DND-41 (cell line): ENCODE measurements around the gene TMIGD1.
A peak's percentile ranks its signal among the peaks of the same experiment; 100 is the strongest.

Source experiments
- ATAC-seq: fragments of 200-7000 bp; cut with Tn5 transposase; 3 replicates; pipeline ENCODE4 v1.9.1; 2021; ENCODE audit warnings: low read depth; ENCODE audit not compliant: insufficient read depth
- DNase-seq: peaks from one replicate; pipeline ENCODE4 v3.0.0-alpha.2; 2020
- H2AFZ ChIP-seq: 2 replicates; pipeline ENCODE4 v1.6.0; 2012; ENCODE audit warnings: low read depth, low read length
- H3K27ac ChIP-seq: 2 replicates; pipeline ENCODE4 v1.5.1; 2012; ENCODE audit warnings: low read length, inconsistent platforms
- H3K27me3 ChIP-seq: fragments of 200-600 bp; sonication (generic); 2 replicates; pipeline ENCODE4 v1.6.0; 2012; ENCODE audit warnings: low read length, mild to moderate bottlenecking, inconsistent platforms; ENCODE audit not compliant: insufficient read depth, poor library complexity
- H3K36me3 ChIP-seq: 2 replicates; pipeline ENCODE4 v1.5.1; 2012; ENCODE audit warnings: low read length, inconsistent platforms; ENCODE audit not compliant: insufficient read depth
- H3K4me1 ChIP-seq: 2 replicates; pipeline ENCODE4 v1.5.1; 2012; ENCODE audit warnings: mild to moderate bottlenecking, low read length; ENCODE audit not compliant: insufficient read depth
- H3K4me2 ChIP-seq: 2 replicates; pipeline ENCODE4 v1.6.0; 2012; ENCODE audit warnings: mild to moderate bottlenecking, moderate library complexity, low read length, inconsistent platforms; ENCODE audit not compliant: insufficient read depth
- H3K4me3 ChIP-seq, 2 experiments: fragments of 200-600 bp in 1 of 2; shearing (Covaris generic) in 1 of 2; 2 replicates each; pipeline ENCODE4 v1.5.1; 2012 to 2016; ENCODE audit warnings: inconsistent platforms in 2 of 2, low read length in 2 of 2, mild to moderate bottlenecking in 2 of 2, low read depth in 1 of 2, moderate library complexity in 1 of 2
- H3K79me2 ChIP-seq: 2 replicates; pipeline ENCODE4 v1.6.0; 2012; ENCODE audit warnings: low read length, inconsistent platforms; ENCODE audit not compliant: insufficient read depth
- H3K9ac ChIP-seq: 2 replicates; pipeline ENCODE4 v1.6.0; 2012; ENCODE audit warnings: low read depth, mild to moderate bottlenecking, inconsistent platforms, low read length, moderate library complexity
- H3K9me3 ChIP-seq: 2 replicates; pipeline ENCODE4 v1.5.1; 2012; ENCODE audit warnings: low read length, moderate library complexity, mild to moderate bottlenecking, inconsistent platforms; ENCODE audit not compliant: insufficient read depth, severe bottlenecking
- H4K20me1 ChIP-seq: 2 replicates; pipeline ENCODE4 v1.6.0; 2012; ENCODE audit warnings: low read length; ENCODE audit not compliant: insufficient read depth
- EZH2 ChIP-seq: IDR thresholded peaks from 3 replicates; pipeline ENCODE4 v1.6.1; 2012; ENCODE audit warnings: borderline replicate concordance, low read depth, mild to moderate bottlenecking, moderate library complexity, low read length, inconsistent platforms; ENCODE audit not compliant: severe bottlenecking
- TF ChIP-seq, protein P1 (sequence below): IDR thresholded peaks from 2 replicates; pipeline ENCODE4 v1.5.1; 2012; ENCODE audit warnings: borderline replicate concordance, low read length, moderate library complexity, mild to moderate bottlenecking; ENCODE audit not compliant: poor library complexity, severe bottlenecking; ENCODE audit errors: extremely low read depth

Gene TMIGD1

DNA sequence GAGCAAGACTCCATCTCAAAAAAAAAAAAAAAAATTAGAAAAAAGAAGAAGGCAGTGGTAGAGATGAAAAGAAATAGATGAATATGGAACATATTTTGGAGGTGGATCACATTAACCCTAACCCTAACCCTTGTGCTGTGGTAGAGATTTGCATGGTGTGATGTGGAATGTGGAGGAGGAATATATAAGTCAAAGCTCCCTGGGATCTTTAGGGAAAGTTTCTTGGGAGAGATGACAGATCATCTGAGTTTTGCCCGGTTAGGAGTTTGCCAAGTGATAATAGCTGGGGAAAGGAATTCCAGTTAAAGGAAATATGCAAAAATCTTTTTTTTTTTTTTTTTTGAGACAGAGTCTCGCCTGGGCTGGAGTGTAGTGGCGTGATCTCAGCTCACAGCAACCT, 29.1 kb downstream of the TMIGD1 start:
- Histone ChIP-seq H2AFZ (no peak overlapping the region), H3K4me1 (no peaks in the 10 kb centered on the region), H4K20me1 (no peaks in the 10 kb centered on the region), H3K9me3 (no peaks in the 10 kb centered on the region), H3K9ac (no peak overlapping the region), H3K27ac (no peak overlapping the region), H3K4me2 (no peak overlapping the region), H3K36me3 (no peaks in the 10 kb centered on the region), H3K79me2 (no peaks in the 10 kb centered on the region), H3K27me3 (no peaks in the 10 kb centered on the region), H3K4me3 (no peak overlapping the region)
- TF ChIP-seq, protein P1, sequence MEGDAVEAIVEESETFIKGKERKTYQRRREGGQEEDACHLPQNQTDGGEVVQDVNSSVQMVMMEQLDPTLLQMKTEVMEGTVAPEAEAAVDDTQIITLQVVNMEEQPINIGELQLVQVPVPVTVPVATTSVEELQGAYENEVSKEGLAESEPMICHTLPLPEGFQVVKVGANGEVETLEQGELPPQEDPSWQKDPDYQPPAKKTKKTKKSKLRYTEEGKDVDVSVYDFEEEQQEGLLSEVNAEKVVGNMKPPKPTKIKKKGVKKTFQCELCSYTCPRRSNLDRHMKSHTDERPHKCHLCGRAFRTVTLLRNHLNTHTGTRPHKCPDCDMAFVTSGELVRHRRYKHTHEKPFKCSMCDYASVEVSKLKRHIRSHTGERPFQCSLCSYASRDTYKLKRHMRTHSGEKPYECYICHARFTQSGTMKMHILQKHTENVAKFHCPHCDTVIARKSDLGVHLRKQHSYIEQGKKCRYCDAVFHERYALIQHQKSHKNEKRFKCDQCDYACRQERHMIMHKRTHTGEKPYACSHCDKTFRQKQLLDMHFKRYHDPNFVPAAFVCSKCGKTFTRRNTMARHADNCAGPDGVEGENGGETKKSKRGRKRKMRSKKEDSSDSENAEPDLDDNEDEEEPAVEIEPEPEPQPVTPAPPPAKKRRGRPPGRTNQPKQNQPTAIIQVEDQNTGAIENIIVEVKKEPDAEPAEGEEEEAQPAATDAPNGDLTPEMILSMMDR = no peak
- no peak for TF ChIP-seq EZH2
- no peak for DNase-seq
- ATAC-seq = no peak

DNA sequence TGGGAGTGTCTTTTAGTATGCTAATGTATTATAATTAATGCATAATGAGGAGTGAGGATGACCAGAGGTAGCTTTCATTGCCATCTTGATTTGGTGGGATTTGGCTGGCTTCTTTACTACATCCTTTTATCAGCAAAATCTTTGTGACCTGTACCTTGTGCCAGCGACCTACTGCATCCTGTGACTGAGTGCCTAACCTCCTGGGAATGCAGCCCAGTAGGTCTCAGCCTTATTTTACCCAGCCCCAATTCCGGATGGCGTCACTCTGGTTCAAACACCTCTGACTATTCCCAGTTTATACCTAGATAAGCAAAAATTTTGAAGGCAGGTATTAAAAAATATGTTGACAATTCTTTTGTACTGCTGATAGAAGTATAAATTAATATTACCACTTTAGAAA, 31.6 kb downstream of the TMIGD1 start:
- ATAC-seq (no peak), DNase-seq (no peak)
- TF ChIP-seq, protein P1 = no peak
- no peak for TF ChIP-seq EZH2
- no peaks in the 10 kb centered on the region for H3K79me2 ChIP-seq
- H3K4me1 ChIP-seq = no peaks in the 10 kb centered on the region
- no peaks in the 10 kb centered on the region for H4K20me1 ChIP-seq
- no peaks in the 10 kb centered on the region for H3K27me3 ChIP-seq
- H3K36me3 ChIP-seq = no peaks in the 10 kb centered on the region
- H3K9me3 ChIP-seq = peaks cover 2% of the 10 kb centered on the region
- H3K9ac ChIP-seq = no peak overlapping the region
- H3K4me3 ChIP-seq = no peak overlapping the region
- no peak overlapping the region for H2AFZ ChIP-seq
- H3K27ac ChIP-seq = no peak overlapping the region
- H3K4me2 ChIP-seq = no peak overlapping the region

DNA sequence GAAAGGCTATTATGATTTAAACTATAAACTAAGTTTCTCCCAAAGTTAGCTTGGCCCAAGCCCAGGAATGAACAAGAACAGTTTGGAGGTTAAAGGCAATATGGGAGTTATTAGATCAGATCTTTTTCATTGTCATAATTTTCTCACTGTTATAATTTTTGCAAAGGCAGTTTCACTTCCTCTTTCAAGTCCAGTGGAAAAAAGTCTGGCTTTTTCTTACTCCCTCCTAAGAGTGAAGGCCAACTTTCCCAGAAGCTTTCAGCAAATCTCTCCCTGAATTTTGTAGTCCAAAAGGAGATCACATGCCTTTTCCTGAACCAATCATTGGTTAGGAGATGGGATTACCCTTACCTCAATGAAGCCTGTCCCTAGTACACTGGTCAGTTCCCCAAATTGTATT, 33.0 kb downstream of the TMIGD1 start:
- H3K36me3 ChIP-seq = no peaks in the 10 kb centered on the region
- ATAC-seq (no peak), DNase-seq (no peak)
- H3K9me3 ChIP-seq = peaks cover 3% of the 10 kb centered on the region
- H3K4me3 ChIP-seq = no peak overlapping the region
- H3K27ac ChIP-seq = no peak overlapping the region
- no peak overlapping the region for H3K9ac ChIP-seq
- no peaks in the 10 kb centered on the region for H3K27me3 ChIP-seq
- no peaks in the 10 kb centered on the region for H4K20me1 ChIP-seq
- H2AFZ ChIP-seq = no peak overlapping the region
- H3K4me1 ChIP-seq = no peaks in the 10 kb centered on the region
- H3K79me2 ChIP-seq = no peaks in the 10 kb centered on the region
- TF ChIP-seq EZH2 = no peak
- TF ChIP-seq, protein P1 = no peak
- no peak overlapping the region for H3K4me2 ChIP-seq

DNA sequence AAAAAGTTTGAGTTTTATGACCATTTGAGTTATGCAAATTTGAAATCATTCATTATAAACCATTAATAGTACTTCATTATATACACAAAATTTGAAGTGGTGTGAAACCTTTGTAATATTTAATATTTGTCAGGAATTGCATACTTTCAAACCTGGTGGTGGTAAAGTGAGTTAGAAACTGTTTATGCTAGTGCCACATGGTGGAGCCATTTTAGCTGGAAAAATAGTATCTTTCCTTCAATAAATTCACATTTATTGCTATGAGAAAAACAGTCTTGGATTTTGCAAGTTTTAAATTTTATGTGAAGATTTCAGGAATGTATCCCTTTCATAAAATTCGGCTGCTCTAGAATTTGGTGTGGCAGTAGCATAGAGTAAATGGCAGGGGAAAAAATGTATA, 34.9 kb downstream of the TMIGD1 start:
- H2AFZ ChIP-seq = no peak overlapping the region
- peaks cover 3% of the 10 kb centered on the region for H3K9me3 ChIP-seq
- DNase-seq = no peak
- H3K4me2 ChIP-seq = no peak overlapping the region
- no peak overlapping the region for H3K9ac ChIP-seq
- H4K20me1 ChIP-seq = no peaks in the 10 kb centered on the region
- H3K4me3 ChIP-seq = no peak overlapping the region
- H3K27ac ChIP-seq = no peak overlapping the region
- ATAC-seq = no peak
- TF ChIP-seq EZH2 = no peak
- TF ChIP-seq, protein P1 = peak; percentile 27
- no peaks in the 10 kb centered on the region for H3K4me1 ChIP-seq
- H3K27me3 ChIP-seq = peaks cover 4% of the 10 kb centered on the region
- H3K36me3 ChIP-seq = no peaks in the 10 kb centered on the region
- no peaks in the 10 kb centered on the region for H3K79me2 ChIP-seq
